Lower leg skin (tissue), 4 donors: ENCODE measurements around the gene REEP3. TPM values are rescaled to one million over a fixed set of nuclear protein-coding genes. Genes with fewer than 3 reads are reported as not detected.
"Not testable (repeated sequence)": the region's sequence is repeated elsewhere in the genome, so short reads cannot be mapped to it uniquely, and the experiment has no call there.

ENCODE experiments used
- DNase-seq, 2 donors: peaks; one replicate each; pipeline ENCODE4 v3.0.0-alpha.2; 2019; ENCODE audit warnings: low spot score in 2 of 2
- H3K4me3 ChIP-seq: fragments of 200-600 bp; sonication (generic); 2 replicates; pipeline ENCODE4 v1.5.1; 2017; ENCODE audit warnings: mild to moderate bottlenecking, low read depth; ENCODE audit not compliant: poor library complexity, severe bottlenecking
- CTCF ChIP-seq, 3 donors: fragments of 450-650 bp; IDR thresholded peaks; one replicate each; pipeline ENCODE4 v1.5.1; 2016; ENCODE audit warnings: antibody characterized with exemption in 3 of 3, mild to moderate bottlenecking in 3 of 3, moderate library complexity in 2 of 3
- POLR2A ChIP-seq, 2 donors: fragments of 450-650 bp; IDR thresholded peaks; one replicate each; pipeline ENCODE4 v1.6.1; 2016 to 2017; ENCODE audit warnings: antibody characterized with exemption in 2 of 2, mild to moderate bottlenecking in 1 of 2, moderate library complexity in 1 of 2
- WGBS, 2 donors: methylation state at CpG; one replicate each; pipeline ENCODE4 v1.1.5; 2018; 5-methylcytosine and 5-hydroxymethylcytosine counted together
- intact Hi-C: fragments of 100-400 bp; cut with DNase I; formaldehyde crosslinking; loops from one replicate; pipeline ENCODE4 v1.15.0; 2023; ENCODE audit warnings: low total_unique reads
- total RNA-seq, 4 donors: library from RNA; depleted of rRNA; stranded (reverse); fragments of >200 nt; gene quantifications; one replicate each; pipeline ENCODE4 v1.1.0, GENCODE V29; 2016

The REEP3 gene
- total RNA-seq, 4 donors from 2014 or later, result 39.8 to 58.4 (median 49.0) TPM

GRCh38 chr10:63651864-63652263 lies 130.7 kb downstream of the REEP3 start:
- TF ChIP-seq CTCF (IDR thresholded peaks at IDR 0.05), result no peak
- no peak for TF ChIP-seq POLR2A (IDR thresholded peaks at IDR 0.05)
- WGBS, 2 donors, result 56 to 62% methylated on average over 5 of the region's 5 CpGs
- intact Hi-C loops, result no loop called here
- no peak for DNase-seq
- H3K4me3 ChIP-seq, result no peak overlapping the region

- 47 to 77% methylated on average over 1 of the region's 1 CpG for whole genome bisulfite sequencing, 2 donors
- no peak overlapping the region for H3K4me3 ChIP-seq
- no peak for TF ChIP-seq POLR2A (IDR thresholded peaks at IDR 0.05)
- TF ChIP-seq CTCF (IDR thresholded peaks at IDR 0.05), result no peak
- no peak for DNase-seq
- intact Hi-C loops, result no loop called here
Observed at GRCh38 chr10:63653747-63654146, 132.5 kb downstream of the REEP3 start.

GRCh38 chr10:63657761-63658160 lies 136.6 kb downstream of the REEP3 start:
- no peak for DNase-seq
- intact Hi-C loops, result no loop called here
- H3K4me3 ChIP-seq, result no peak overlapping the region
- WGBS, 2 donors, result 59 to 62% methylated on average over 4 of the region's 4 CpGs
- no peak for TF ChIP-seq POLR2A (IDR thresholded peaks at IDR 0.05)
- no peak for TF ChIP-seq CTCF (IDR thresholded peaks at IDR 0.05)

- DNase-seq, H3K4me3 ChIP-seq, intact Hi-C loops: not testable (repeated sequence)
- 82 to 84% methylated on average over 8 of the region's 8 CpGs for WGBS, 2 donors
Observed at GRCh38 chr10:63660941-63661340, 139.7 kb downstream of the REEP3 start.

- no peak for DNase-seq
- intact Hi-C loops, result no loop called here
- 92 to 96% methylated on average over 5 of the region's 5 CpGs for WGBS, 2 donors
- TF ChIP-seq CTCF (IDR thresholded peaks at IDR 0.05) (no peak), POLR2A (IDR thresholded peaks at IDR 0.05) (no peak)
- H3K4me3 ChIP-seq, result no peak overlapping the region
Observed at GRCh38 chr10:63661347-63661746, 140.1 kb downstream of the REEP3 start.

- no peak overlapping the region for H3K4me3 ChIP-seq
- intact Hi-C loops, result no loop called here
- DNase-seq, result no peak
- WGBS, 2 donors, result 95 to 96% methylated on average over 13 of the region's 13 CpGs
- no peak for TF ChIP-seq CTCF (IDR thresholded peaks at IDR 0.05)
- no peak for TF ChIP-seq POLR2A (IDR thresholded peaks at IDR 0.05)
Observed at GRCh38 chr10:63664341-63664885, 143.2 kb downstream of the REEP3 start.

GRCh38 chr10:63665006-63665580 lies 143.9 kb downstream of the REEP3 start:
- H3K4me3 ChIP-seq, DNase-seq, intact Hi-C loops: not testable (repeated sequence)
- WGBS, 2 donors, result 85 to 90% methylated on average over 10 of the region's 10 CpGs
